Lower lobe of right lung (tissue), 2 donors: ENCODE measurements around the gene ELL. TPM values are rescaled to one million over a fixed set of nuclear protein-coding genes. Genes with fewer than 3 reads are reported as not detected.
A peak's percentile ranks its signal among the peaks of the same experiment; 100 is the strongest.

Source experiments
- ATAC-seq, 2 donors: fragments of 200-7000 bp; cut with Tn5 transposase; one replicate each; pipeline ENCODE4 v1.9.1; 2020 to 2022; ENCODE audit warnings: mild to moderate bottlenecking in 2 of 2, moderate library complexity in 2 of 2
- DNase-seq: peaks from one replicate; pipeline ENCODE4 v3.0.0-alpha.2; 2020
- H3K27ac ChIP-seq: fragments of 200-600 bp; one replicate; pipeline ENCODE4 v1.8.0; 2022
- H3K27me3 ChIP-seq: fragments of 200-600 bp; one replicate; pipeline ENCODE4 v1.8.0; 2022; ENCODE audit warnings: low read depth
- H3K36me3 ChIP-seq: fragments of 200-600 bp; one replicate; pipeline ENCODE4 v1.8.0; 2022; ENCODE audit warnings: mild to moderate bottlenecking
- H3K4me1 ChIP-seq: fragments of 200-600 bp; one replicate; pipeline ENCODE4 v1.8.0; 2022
- H3K4me3 ChIP-seq: fragments of 200-600 bp; one replicate; pipeline ENCODE4 v1.8.0; 2022; ENCODE audit warnings: mild to moderate bottlenecking
- H3K9me3 ChIP-seq: fragments of 200-600 bp; one replicate; pipeline ENCODE4 v1.8.0; 2022
- intact Hi-C: fragments of 100-400 bp; cut with DNase I; formaldehyde crosslinking; loops from one replicate; pipeline ENCODE4 v1.11.0; 2022
- total RNA-seq: library from RNA; stranded (reverse); fragmentation: NEBNext Ultra II Directional; extraction: Animal tissue kit (Norgen Biotek cat#: 25700); gene quantifications from one replicate; pipeline ENCODE4 v1.2.1, GENCODE V29; 2021
- TF ChIP-seq, protein P1 (sequence below): fragments of 200-600 bp; IDR thresholded peaks from one replicate; pipeline ENCODE4 v1.8.0; 2022; ENCODE audit warnings: antibody characterized with exemption, mild to moderate bottlenecking
- donor health status: DM: no; HTN: yes; CAD: no; lungs with severe emphysema.

Gene ELL
- total RNA-seq, 1 donor from 2014 or later: 19.7 TPM

DNA sequence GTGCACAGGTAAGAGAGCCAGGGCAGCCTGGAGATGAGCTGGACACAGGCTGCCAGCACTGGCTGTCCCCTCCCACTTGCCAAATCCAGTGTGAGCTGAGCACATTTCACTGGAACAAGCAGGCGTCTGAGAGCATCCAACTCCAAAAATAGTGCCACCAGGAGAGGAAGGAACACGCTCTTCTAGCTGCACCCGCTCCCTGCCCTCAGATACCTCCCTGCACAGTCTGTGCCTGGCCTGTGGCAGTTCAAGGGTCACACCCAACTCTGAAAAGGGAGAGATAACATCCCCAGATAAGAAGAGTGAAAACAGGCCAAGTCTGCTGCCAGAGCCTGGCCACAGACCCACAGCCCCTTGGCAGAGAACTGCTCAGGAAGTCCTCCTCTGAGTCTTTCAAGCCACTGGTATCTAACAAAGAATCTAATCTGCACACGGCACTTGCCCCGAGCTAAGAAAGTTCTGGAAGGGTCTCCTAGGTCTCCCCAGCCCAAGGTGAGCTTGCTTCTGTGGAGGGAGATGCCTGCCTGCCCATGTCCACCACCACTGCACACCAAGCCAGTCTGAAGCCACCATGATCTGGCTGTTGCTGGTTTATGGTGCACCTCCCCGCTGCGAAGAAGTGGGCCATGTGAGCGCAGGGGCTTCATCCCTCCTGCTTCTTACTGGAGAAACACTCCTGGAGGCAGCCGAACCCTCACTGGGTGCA lies 14.7 kb downstream of the ELL start:
- intact Hi-C loops: no loop called here
- DNase-seq (no peak), ATAC-seq (peak; percentile 12 to 38)
- Histone ChIP-seq H3K27ac (peak overlapping the region; percentile 68), H3K4me1 (peaks cover 78% of the 10 kb centered on the region), H3K4me3 (no peak overlapping the region), H3K27me3 (no peaks in the 10 kb centered on the region), H3K9me3 (no peaks in the 10 kb centered on the region), H3K36me3 (no peaks in the 10 kb centered on the region)
- TF ChIP-seq, protein P1, sequence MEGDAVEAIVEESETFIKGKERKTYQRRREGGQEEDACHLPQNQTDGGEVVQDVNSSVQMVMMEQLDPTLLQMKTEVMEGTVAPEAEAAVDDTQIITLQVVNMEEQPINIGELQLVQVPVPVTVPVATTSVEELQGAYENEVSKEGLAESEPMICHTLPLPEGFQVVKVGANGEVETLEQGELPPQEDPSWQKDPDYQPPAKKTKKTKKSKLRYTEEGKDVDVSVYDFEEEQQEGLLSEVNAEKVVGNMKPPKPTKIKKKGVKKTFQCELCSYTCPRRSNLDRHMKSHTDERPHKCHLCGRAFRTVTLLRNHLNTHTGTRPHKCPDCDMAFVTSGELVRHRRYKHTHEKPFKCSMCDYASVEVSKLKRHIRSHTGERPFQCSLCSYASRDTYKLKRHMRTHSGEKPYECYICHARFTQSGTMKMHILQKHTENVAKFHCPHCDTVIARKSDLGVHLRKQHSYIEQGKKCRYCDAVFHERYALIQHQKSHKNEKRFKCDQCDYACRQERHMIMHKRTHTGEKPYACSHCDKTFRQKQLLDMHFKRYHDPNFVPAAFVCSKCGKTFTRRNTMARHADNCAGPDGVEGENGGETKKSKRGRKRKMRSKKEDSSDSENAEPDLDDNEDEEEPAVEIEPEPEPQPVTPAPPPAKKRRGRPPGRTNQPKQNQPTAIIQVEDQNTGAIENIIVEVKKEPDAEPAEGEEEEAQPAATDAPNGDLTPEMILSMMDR: no peak

DNA sequence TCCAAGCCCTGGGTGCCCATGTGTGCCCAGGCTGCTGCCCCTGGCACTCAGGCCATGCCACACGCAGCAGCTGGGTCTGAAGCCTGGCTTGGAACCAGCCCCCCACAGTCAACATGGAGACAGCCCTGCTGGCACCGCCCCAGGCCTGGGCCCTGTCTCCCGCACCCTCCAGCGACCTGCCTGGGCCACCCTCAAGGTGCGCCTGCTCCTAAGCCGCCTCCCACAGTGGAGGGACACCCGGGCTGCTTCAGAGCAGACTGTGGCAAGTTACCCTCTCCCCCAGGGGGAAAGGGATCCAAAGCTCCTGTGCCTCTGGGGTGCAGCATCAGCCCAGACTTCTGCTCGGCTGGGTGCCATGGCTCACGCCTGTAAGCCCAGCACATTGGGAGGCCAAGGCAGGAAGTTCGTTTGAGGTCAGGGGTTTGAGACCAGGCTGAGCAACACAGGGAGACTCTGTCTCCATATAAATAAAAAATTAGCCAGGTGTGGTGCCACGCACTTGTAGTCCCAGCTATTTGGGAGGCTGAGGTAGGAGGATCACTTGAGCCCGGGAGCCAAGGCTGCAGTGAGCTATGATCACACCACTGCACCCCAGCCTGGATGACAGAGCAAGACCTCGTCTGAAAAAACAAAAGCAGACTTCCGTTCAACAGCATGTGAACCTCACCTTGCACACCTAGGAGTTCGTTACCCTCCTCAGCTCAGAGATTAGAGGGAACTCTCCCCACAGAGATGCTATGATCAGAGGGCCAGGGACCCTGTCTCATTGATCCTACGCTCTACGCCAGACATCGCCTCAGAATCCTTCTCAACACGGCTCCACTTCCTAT lies 15.6 kb downstream of the ELL start:
- Histone ChIP-seq H3K4me1 (peaks cover 87% of the 10 kb centered on the region), H3K27ac (peak overlapping the region; percentile 68), H3K4me3 (no peak overlapping the region), H3K9me3 (no peaks in the 10 kb centered on the region), H3K36me3 (no peaks in the 10 kb centered on the region), H3K27me3 (no peaks in the 10 kb centered on the region)
- no peak for DNase-seq
- TF ChIP-seq, protein P1: no peak
- intact Hi-C loops: no loop called here
- no peak for ATAC-seq

DNA sequence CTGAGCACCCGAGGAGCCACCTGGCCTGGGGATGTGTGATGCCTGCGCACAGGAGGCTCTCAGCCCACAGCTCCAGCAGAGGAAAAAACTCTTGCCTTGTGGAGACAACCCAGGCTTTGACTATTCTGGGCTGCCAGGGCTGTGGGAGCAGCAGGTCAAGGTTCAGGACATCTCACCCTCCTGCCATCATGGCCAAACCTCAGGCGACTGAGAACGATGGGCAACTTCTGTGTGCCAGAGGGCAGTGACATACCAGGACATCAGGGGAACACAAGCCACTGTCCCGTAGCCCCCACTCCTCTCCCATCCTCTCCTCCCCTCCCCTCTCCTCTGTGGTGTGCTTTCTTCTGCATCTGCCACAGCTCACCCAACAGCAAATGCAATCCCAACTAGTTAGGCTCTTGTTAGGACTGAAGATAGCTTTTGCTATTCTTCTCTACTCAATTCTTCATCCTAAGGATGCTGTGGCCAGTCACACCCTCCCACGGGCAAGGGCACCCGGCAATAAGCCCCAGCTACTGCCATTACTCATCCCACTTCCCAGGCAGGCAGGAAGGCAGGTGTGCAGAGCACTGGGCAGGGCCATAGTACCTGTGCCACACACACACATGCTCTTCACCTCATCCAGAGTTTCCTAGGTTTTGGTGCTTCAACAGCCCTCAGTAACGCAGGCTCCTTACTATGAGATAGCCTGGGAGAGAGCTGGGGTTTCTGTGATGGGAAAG lies 16.8 kb downstream of the ELL start:
- H3K9me3 ChIP-seq: no peaks in the 10 kb centered on the region
- H3K36me3 ChIP-seq: no peaks in the 10 kb centered on the region
- no peaks in the 10 kb centered on the region for H3K27me3 ChIP-seq
- peak overlapping the region; percentile 68 for H3K27ac ChIP-seq
- no peak for ATAC-seq
- TF ChIP-seq, protein P1: no peak
- no peak overlapping the region for H3K4me3 ChIP-seq
- H3K4me1 ChIP-seq: peaks cover 97% of the 10 kb centered on the region
- intact Hi-C loops: no loop called here
- DNase-seq: no peak

DNA sequence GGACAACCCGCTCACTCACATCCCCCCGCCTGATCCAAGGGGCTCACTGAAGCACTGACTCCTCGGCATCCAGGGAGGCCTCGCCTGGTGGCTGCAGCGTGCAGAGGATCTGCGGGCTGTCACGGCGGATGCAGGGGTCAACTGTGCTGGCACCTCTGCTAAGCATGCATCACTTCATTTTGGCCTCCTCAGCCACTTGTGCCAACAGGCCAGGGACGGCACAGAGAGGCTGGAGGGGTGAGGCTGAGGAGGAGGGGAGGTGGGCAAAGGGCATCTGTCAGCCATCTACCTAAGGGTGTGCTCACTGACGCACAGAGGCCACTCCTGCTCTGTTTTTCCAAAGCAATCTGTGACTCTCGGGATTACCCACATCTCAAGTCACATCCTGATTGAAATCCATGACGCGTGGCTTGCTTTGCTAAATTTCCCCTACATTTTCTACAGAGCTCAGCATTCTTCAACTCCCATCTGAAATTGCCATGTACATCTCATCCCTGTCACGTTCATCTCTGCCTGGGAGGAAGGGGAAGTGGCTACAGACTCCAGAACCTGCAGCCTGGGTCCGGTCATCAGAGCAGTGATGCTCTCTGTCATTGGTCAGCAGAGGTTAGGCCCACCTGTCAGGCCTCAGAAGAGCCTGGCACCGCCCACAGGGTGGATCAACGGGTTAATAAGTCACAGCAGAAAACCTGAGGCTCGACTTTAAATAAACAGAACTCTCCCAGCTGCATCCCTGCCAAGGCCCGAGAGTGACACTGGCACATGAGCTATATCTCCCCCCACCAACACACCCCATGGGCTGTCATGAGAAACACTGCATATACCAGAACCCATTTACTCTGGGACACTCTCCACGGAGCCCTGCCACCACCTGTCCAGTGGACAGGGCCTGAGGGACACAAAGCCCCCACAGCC lies 17.6 kb downstream of the ELL start:
- Histone ChIP-seq H3K36me3 (no peaks in the 10 kb centered on the region), H3K4me3 (no peak overlapping the region), H3K9me3 (no peaks in the 10 kb centered on the region), H3K27me3 (no peaks in the 10 kb centered on the region), H3K4me1 (peaks cover 100% of the 10 kb centered on the region), H3K27ac (peak overlapping the region; percentile 69)
- DNase-seq (no peak), ATAC-seq (peak in 1 of 2 donors; percentile 4)
- intact Hi-C loops: no loop called here
- TF ChIP-seq, protein P1: no peak
